DMS79 treated with DMSO at 0.1 percent for 48 hours (cell line): Measurements from ENCODE around the gene MYCBP2.
"Not testable (repeated sequence)": the region's sequence is repeated elsewhere in the genome, so short reads cannot be mapped to it uniquely, and the experiment has no call there.

Experiments
- DNase-seq: peaks from one replicate; lab custom pipeline; 2025; lab: John Stamatoyannopoulos, UW

Gene MYCBP2

GRCh38 chr13:77326905-77327604, at the start of gene MYCBP2:
Gene MYCBP2 (minus strand): TSS chr13:77327094. CDS start chr13:77326775, 319 bp downstream.
- DNase-seq: peak; percentile 93

GRCh38 chr13:77375560-77376108, 48.7 kb upstream of the MYCBP2 start:
- DNase-seq: no peak

GRCh38 chr13:77374786-77375185, 47.9 kb upstream of the MYCBP2 start:
- DNase-seq: no peak

- DNase-seq: no peak
Measured at GRCh38 chr13:77374339-77374738, 47.4 kb upstream of the MYCBP2 start.

GRCh38 chr13:77373502-77373901, 46.6 kb upstream of the MYCBP2 start:
- DNase-seq: no peak

- no peak for DNase-seq
Measured at GRCh38 chr13:77372275-77372674, 45.4 kb upstream of the MYCBP2 start.

- DNase-seq: no peak
Measured at GRCh38 chr13:77370888-77371287, 44.0 kb upstream of the MYCBP2 start.

GRCh38 chr13:77362166-77362565, 35.3 kb upstream of the MYCBP2 start:
- DNase-seq: no peak

GRCh38 chr13:77360032-77360685, 33.3 kb upstream of the MYCBP2 start:
- no peak for DNase-seq

- DNase-seq: no peak
Measured at GRCh38 chr13:77359171-77359570, 32.3 kb upstream of the MYCBP2 start.

- DNase-seq: no peak
Measured at GRCh38 chr13:77358001-77358400, 31.1 kb upstream of the MYCBP2 start.

- no peak for DNase-seq
Measured at GRCh38 chr13:77356155-77356554, 29.3 kb upstream of the MYCBP2 start.

- no peak for DNase-seq
Measured at GRCh38 chr13:77353995-77354394, 27.1 kb upstream of the MYCBP2 start.

GRCh38 chr13:77351315-77351714, 24.4 kb upstream of the MYCBP2 start:
- no peak for DNase-seq

- no peak for DNase-seq
Measured at GRCh38 chr13:77350811-77351210, 23.9 kb upstream of the MYCBP2 start.

GRCh38 chr13:77349365-77349764, 22.5 kb upstream of the MYCBP2 start:
- no peak for DNase-seq

- not testable (repeated sequence) for DNase-seq
Measured at GRCh38 chr13:77347351-77347750, 20.5 kb upstream of the MYCBP2 start.

- DNase-seq: no peak
Measured at GRCh38 chr13:77345150-77345780, 18.4 kb upstream of the MYCBP2 start.

GRCh38 chr13:77343841-77344240, 16.9 kb upstream of the MYCBP2 start:
- DNase-seq: no peak

- no peak for DNase-seq
Measured at GRCh38 chr13:77339408-77339807, 12.5 kb upstream of the MYCBP2 start.

GRCh38 chr13:77338961-77339401, 12.1 kb upstream of the MYCBP2 start:
- no peak for DNase-seq

- no peak for DNase-seq
Measured at GRCh38 chr13:77338329-77338728, 11.4 kb upstream of the MYCBP2 start.

GRCh38 chr13:77337159-77337558, 10.3 kb upstream of the MYCBP2 start:
- no peak for DNase-seq
